ENCODE measurements around the gene PPAT. TPM values are rescaled to one million over a fixed set of nuclear protein-coding genes. Genes with fewer than 3 reads are reported as not detected.

PPAT gene
- total RNA-seq, 1 donor from 2014 or later, result 12.9 TPM

DNA sequence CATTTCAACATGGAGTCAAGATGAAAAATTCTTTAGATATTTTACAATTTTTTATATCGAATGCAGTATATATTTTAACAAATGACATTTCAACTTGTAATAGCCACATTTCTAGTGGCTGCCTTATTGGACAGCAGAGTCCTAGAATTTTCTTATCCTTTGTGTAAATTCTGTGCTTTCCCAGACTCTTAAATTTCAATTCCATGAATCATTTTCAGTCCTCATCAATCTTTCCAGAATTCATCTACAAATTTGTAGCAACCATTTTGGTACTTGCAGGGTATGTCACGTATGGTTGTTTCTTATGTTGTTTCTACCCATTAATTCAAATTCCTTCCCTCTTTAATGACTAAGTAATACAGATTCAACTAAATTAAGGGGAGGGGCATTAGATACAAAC lies 3.4 kb upstream of the PPAT start:
- no peak for DNase-seq
- H3K4me1 Mint-ChIP-seq, result peaks cover 32% of the 10 kb centered on the region
- CTCF ChIA-PET, result no interaction called here
- TF ChIP-seq, protein P1, sequence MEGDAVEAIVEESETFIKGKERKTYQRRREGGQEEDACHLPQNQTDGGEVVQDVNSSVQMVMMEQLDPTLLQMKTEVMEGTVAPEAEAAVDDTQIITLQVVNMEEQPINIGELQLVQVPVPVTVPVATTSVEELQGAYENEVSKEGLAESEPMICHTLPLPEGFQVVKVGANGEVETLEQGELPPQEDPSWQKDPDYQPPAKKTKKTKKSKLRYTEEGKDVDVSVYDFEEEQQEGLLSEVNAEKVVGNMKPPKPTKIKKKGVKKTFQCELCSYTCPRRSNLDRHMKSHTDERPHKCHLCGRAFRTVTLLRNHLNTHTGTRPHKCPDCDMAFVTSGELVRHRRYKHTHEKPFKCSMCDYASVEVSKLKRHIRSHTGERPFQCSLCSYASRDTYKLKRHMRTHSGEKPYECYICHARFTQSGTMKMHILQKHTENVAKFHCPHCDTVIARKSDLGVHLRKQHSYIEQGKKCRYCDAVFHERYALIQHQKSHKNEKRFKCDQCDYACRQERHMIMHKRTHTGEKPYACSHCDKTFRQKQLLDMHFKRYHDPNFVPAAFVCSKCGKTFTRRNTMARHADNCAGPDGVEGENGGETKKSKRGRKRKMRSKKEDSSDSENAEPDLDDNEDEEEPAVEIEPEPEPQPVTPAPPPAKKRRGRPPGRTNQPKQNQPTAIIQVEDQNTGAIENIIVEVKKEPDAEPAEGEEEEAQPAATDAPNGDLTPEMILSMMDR (IDR thresholded peaks at IDR 0.05), result no peak
- ATAC-seq (ENCODE audit: low read depth), result no peak
- H3K36me3 Mint-ChIP-seq (ENCODE audit: low read depth), result peaks cover 32% of the 10 kb centered on the region
- H3K9me3 Mint-ChIP-seq, result no peaks in the 10 kb centered on the region
- no peak overlapping the region for H3K4me3 Mint-ChIP-seq
- POLR2A ChIA-PET, result no interaction called here
- H3K27ac Mint-ChIP-seq, result no peak overlapping the region
- intact Hi-C loops (cut with micrococcal nuclease), result loop anchor here (5.0 to 10.0 kb wide), 2 partner anchors 216 to 319 kb away; no protein-coding TSS in a partner anchor
- H3K27me3 Mint-ChIP-seq, result no peaks in the 10 kb centered on the region

DNA sequence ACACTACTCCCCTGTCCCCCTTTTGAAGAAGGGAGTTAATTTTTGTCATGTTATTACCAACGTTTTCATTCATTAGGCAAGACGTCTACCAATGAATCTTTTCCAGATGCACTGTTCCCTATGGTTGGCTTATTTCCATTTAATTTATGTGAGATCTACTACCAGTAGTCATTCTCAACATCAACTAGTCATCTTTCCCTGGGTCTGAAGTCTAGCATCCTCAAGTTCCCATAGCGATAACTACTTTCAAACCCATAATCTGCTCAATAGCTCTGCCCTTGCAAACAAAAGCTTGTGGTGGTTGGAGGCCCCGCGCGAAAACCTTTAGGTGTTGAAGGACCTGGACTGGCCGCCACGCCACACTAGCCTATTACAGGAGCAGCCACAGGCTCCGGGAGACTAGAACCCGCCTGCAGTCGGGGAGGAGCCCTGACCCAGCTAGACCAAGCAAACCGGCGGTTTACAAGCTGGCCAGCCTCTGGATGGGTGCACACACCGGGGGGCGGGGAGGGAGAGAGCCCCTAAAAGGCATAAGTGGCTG lies 746 bp downstream of the PPAT start:
- no peaks in the 10 kb centered on the region for H3K9me3 Mint-ChIP-seq
- POLR2A ChIA-PET, result interaction anchor here (1.0 to 5.2 kb wide), 9 partner anchors 9 to 1038 kb away, joined by 3 to 95 read pairs (median 31); partner anchors contain the start of genes AASDH, CEP135, NOA1 and POLR2B
- ATAC-seq (ENCODE audit: low read depth), result no peak
- peaks cover 33% of the 10 kb centered on the region for H3K4me1 Mint-ChIP-seq
- peak overlapping the region; percentile 97 for H3K27ac Mint-ChIP-seq
- H3K36me3 Mint-ChIP-seq (ENCODE audit: low read depth), result peaks cover 9% of the 10 kb centered on the region
- intact Hi-C loops (cut with micrococcal nuclease), result loop anchor here (1.0 to 10.0 kb wide), 8 partner anchors 9 to 1039 kb away; partner anchors contain the start of genes AASDH, NOA1, SPINK2 and TMEM165
- CTCF ChIA-PET, result interaction anchor here (1.3 to 5.6 kb wide), 4 partner anchors 10 to 365 kb away, joined by 4 to 38 read pairs (median 6); partner anchors contain the start of gene AASDH
- H3K27me3 Mint-ChIP-seq, result no peaks in the 10 kb centered on the region
- peak overlapping the region; percentile 90 for H3K4me3 Mint-ChIP-seq
- TF ChIP-seq, protein P1 (IDR thresholded peaks at IDR 0.05), result no peak
- no peak for DNase-seq

DNA sequence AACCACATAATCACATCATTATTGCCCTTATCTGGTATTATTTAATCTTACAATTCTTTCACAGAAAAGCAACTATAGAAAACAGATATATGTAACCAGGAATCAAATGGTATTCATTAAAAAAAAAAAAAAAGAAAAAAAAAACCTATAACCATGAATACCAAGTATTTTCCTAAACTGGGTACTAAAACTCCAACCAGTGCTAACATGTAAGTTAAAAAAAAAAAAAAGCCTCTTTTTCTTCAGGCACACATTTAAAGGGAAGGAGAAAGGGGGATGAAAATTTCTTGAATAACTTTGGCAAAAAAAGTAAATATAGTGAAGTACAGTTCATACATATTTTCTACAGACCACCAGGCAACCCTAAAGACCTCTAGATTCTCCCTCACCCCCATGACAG lies 2.1 kb downstream of the PPAT start:
- ChIA-PET POLR2A (interaction anchor here (1.6 to 5.2 kb wide), 3 partner anchors 8 to 46 kb away, joined by 5 to 95 read pairs (median 45); partner anchors contain the start of genes AASDH and SRP72), CTCF (interaction anchor here (5.6 kb wide), 1 partner anchor 9 kb away, joined by 38 read pairs; no protein-coding TSS in a partner anchor)
- intact Hi-C loops (cut with micrococcal nuclease), result loop anchor here (10.0 kb wide), 1 partner anchor 222 kb away; no protein-coding TSS in a partner anchor
- no peaks in the 10 kb centered on the region for H3K27me3 Mint-ChIP-seq
- TF ChIP-seq, protein P1 (IDR thresholded peaks at IDR 0.05), result no peak
- peaks cover 28% of the 10 kb centered on the region for H3K4me1 Mint-ChIP-seq
- H3K9me3 Mint-ChIP-seq, result no peaks in the 10 kb centered on the region
- ATAC-seq (ENCODE audit: low read depth), result no peak
- H3K4me3 Mint-ChIP-seq, result peak overlapping the region; percentile 90
- peaks cover 9% of the 10 kb centered on the region for H3K36me3 Mint-ChIP-seq (ENCODE audit: low read depth)
- no peak overlapping the region for H3K27ac Mint-ChIP-seq
- DNase-seq, result no peak

DNA sequence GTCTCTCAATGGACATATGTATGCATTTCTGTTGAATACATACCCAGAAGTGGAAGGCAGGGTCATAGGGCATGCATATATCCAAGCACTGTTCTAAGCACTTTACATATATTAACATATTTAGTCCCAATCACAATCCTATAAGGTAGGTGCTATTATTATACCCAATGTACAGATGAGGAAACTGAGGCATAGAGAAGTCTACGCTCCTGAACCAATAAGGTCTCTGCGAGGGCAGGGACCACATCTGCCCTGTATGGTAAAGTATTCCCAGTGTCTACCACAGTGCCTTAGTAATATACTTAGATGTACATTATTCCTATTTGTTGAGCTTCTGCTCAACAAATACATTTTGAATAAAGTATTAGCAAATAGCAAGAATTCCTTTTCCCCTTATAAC lies 5.2 kb downstream of the PPAT start:
- Mint-ChIP-seq H3K4me1 (peaks cover 26% of the 10 kb centered on the region), H3K9me3 (no peaks in the 10 kb centered on the region), H3K27me3 (no peaks in the 10 kb centered on the region), H3K36me3 (ENCODE audit: low read depth) (peaks cover under 1% of the 10 kb centered on the region), H3K27ac (no peak overlapping the region), H3K4me3 (no peak overlapping the region)
- no peak for ATAC-seq (ENCODE audit: low read depth)
- POLR2A ChIA-PET, result interaction anchor here (0.7 kb wide), 1 partner anchor 72 kb away, joined by 3 read pairs; no protein-coding TSS in a partner anchor
- no peak for DNase-seq
- CTCF ChIA-PET, result interaction anchor here (1.2 kb wide), 1 partner anchor 8 kb away, joined by 5 read pairs; no protein-coding TSS in a partner anchor
- intact Hi-C loops (cut with micrococcal nuclease), result loop anchor here (10.0 kb wide), 1 partner anchor 225 kb away; no protein-coding TSS in a partner anchor
- TF ChIP-seq, protein P1 (IDR thresholded peaks at IDR 0.05), result no peak

DNA sequence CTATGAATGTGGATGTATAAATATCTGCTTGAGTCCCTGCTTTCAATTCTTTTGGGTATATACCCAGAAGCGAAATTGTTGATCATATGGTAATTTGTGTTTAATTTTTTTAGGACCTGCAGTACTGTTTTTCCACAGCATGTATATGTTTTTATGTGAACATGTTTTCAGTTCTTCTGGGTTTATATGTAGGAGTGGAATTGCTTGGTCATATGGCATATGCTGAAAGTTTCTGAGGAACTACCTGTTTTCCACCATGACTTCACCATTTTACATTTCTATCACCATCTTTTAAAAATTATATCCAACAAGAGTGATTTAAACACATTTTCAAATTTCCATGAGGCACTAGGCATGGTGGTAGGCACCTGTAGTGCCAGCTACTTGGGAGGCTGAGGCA lies 8.2 kb downstream of the PPAT start:
- Mint-ChIP-seq H3K27me3 (no peaks in the 10 kb centered on the region), H3K4me3 (no peak overlapping the region), H3K4me1 (peaks cover 12% of the 10 kb centered on the region), H3K36me3 (ENCODE audit: low read depth) (no peaks in the 10 kb centered on the region), H3K27ac (no peak overlapping the region), H3K9me3 (no peaks in the 10 kb centered on the region)
- ChIA-PET CTCF (interaction anchor here (5.5 kb wide), 1 partner anchor 409 kb away, joined by 87 read pairs; no protein-coding TSS in a partner anchor), POLR2A (no interaction called here)
- intact Hi-C loops (cut with micrococcal nuclease), result no loop called here
- TF ChIP-seq, protein P1 (IDR thresholded peaks at IDR 0.05), result no peak
- no peak for DNase-seq
- no peak for ATAC-seq (ENCODE audit: low read depth)

Data from activated B cell treated with CpG ODN at 0.5 μM for 24 hours (primary cell).